Dendritic cell treated with granulocyte-macrophage colony-stimulating factor and Interleukin-4, amounts not matched to agents 40 ng/mL and 50 ng/mL, for 4 days (primary cell): ENCODE measurements around the gene RANBP3.

Source experiments
- H3K27ac Mint-ChIP-seq: one replicate; pipeline ENCODE4 v1.8.0; 2022; ENCODE audit warnings: mild to moderate bottlenecking, mixed read lengths
- H3K27me3 Mint-ChIP-seq: one replicate; pipeline ENCODE4 v1.8.0; 2022; ENCODE audit warnings: mild to moderate bottlenecking, mixed read lengths
- H3K36me3 Mint-ChIP-seq: one replicate; pipeline ENCODE4 v1.8.0; 2022; ENCODE audit warnings: low read depth, mixed read lengths
- H3K4me1 Mint-ChIP-seq: one replicate; pipeline ENCODE4 v1.8.0; 2022; ENCODE audit warnings: low read depth, mixed read lengths
- H3K4me3 Mint-ChIP-seq: one replicate; pipeline ENCODE4 v1.8.0; 2022; ENCODE audit warnings: mild to moderate bottlenecking, moderate library complexity, mixed read lengths
- H3K9me3 Mint-ChIP-seq: one replicate; pipeline ENCODE4 v1.8.0; 2022; ENCODE audit warnings: mixed read lengths
- intact Hi-C: fragments of 100-400 bp; cut with micrococcal nuclease; formaldehyde crosslinking; loops from one replicate; pipeline ENCODE4 v1.15.0; 2022

The RANBP3 gene

DNA sequence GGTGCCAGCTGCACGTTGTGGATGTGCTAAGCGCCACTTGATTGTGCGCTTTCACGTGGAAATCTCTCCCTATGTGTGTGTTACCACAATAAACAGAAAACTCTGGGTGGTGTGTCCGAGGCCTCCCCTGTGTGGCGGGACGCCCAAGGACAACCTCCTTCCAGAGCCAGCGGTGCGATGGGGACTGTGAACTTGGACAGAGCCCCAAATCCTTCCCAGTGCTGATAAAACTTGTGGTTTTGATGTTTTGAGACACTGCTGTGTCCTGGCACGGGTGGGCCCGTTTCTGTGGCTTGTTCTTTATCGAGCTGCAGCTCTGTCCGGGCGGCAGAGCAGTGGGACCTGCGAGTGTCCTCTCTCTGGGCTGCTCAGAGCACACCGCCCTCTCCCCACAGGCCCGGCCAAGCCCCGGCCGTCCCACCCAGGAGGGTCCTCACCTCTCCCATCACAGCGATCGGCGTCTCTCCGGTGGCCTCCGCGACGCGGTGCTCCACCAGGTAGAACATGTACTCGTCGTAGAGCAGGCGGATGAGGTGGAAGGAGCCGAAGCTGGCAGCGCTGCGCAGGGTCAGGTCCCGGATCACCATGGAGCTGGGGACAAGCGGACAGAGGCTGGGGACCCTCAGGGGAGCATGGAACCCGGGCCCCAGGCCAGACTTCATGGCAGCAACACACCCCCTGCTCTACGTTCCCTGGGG lies 18.8 kb upstream of the RANBP3 start:
- no peak overlapping the region for H3K4me3 Mint-ChIP-seq
- no peak overlapping the region for H3K27ac Mint-ChIP-seq
- no peaks in the 10 kb centered on the region for H3K27me3 Mint-ChIP-seq
- intact Hi-C loops, result no loop called here
- H3K4me1 Mint-ChIP-seq, result no peaks in the 10 kb centered on the region
- no peaks in the 10 kb centered on the region for H3K9me3 Mint-ChIP-seq
- H3K36me3 Mint-ChIP-seq, result peaks cover 70% of the 10 kb centered on the region

DNA sequence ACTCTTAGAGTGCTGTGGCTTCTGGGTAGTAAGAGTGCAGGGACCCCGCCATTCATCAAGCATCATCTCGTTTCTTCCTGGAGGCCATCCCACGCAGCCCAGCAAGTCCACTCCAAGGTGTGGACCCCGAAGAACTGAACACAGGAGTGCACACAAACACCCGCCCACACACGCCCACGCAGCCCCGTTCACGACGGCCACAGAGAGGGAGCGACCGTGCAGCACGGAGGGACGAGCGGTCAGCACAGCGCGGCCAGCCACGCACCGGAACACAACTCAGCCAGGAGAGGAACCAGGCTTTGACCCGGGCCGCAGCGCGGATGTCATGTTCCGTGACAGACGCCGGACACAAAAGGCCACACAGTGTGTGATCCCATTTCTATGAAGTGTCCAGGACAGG lies 18.2 kb upstream of the RANBP3 start:
- no peaks in the 10 kb centered on the region for H3K9me3 Mint-ChIP-seq
- H3K36me3 Mint-ChIP-seq, result peaks cover 63% of the 10 kb centered on the region
- no peak overlapping the region for H3K4me3 Mint-ChIP-seq
- H3K27ac Mint-ChIP-seq, result no peak overlapping the region
- intact Hi-C loops, result no loop called here
- no peaks in the 10 kb centered on the region for H3K4me1 Mint-ChIP-seq
- H3K27me3 Mint-ChIP-seq, result no peaks in the 10 kb centered on the region

DNA sequence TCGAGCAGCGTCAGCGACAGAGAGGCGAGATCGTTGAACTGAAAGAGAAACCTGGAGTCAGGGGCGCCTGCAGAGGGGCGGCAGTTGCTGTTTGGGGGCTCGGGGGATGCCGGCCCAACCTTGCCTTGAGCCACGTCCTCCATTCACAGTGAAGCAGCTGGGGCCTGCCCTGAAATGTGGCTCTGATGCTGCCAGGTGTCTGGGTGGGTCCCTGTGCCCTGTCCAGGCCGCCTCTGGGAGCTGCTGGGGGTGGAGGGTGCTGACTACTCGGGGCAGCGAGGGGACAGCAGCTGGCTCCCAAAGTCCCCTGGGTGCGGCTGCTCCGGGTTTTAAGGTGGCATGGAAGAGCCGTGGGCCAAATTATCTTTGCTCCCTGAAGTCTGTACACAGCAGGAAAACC lies 17.7 kb upstream of the RANBP3 start:
- intact Hi-C loops, result no loop called here
- no peaks in the 10 kb centered on the region for H3K9me3 Mint-ChIP-seq
- no peaks in the 10 kb centered on the region for H3K27me3 Mint-ChIP-seq
- H3K27ac Mint-ChIP-seq, result no peak overlapping the region
- peaks cover 1% of the 10 kb centered on the region for H3K4me1 Mint-ChIP-seq
- H3K4me3 Mint-ChIP-seq, result no peak overlapping the region
- peaks cover 58% of the 10 kb centered on the region for H3K36me3 Mint-ChIP-seq

DNA sequence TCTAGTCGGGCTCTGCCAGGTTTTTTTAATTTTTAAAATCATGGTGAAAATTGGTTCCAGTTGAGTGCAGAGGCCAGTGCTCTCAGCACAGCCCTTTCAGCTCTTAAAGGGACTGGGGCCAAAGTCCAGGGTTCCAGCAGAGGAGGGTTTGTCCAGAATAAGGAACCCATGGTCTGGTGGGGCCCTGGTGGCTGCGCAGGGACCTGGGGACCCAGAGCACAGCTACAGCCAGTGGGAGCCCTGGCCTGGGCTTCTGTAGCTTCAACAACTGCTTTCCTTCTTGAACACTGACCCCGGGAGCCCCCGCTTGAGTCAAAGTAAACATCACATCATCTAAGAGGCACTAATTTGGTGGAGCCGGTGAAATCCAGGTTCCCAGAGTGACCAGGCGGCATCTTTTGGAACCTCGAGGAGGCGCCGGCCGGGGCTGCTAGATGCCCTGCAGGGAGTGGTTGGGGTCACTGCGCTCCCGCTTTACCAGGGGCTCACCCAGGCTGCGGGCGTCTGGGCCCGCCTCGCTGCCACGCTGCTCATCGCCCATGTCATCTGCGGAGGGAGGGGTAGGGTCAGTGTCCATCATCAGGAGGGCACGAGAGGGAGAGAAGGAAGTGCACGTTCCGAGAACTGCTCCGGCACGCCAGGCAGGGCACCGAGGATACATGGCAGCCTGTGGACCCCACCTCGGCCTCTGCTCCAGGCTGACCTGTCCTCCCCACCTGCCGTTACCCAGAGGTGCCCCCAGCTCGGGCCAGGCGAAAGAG lies 16.6 kb upstream of the RANBP3 start:
- Mint-ChIP-seq H3K27ac (no peak overlapping the region), H3K9me3 (no peaks in the 10 kb centered on the region), H3K4me3 (no peak overlapping the region), H3K4me1 (peaks cover 8% of the 10 kb centered on the region), H3K27me3 (no peaks in the 10 kb centered on the region), H3K36me3 (peaks cover 49% of the 10 kb centered on the region)
- intact Hi-C loops, result no loop called here

DNA sequence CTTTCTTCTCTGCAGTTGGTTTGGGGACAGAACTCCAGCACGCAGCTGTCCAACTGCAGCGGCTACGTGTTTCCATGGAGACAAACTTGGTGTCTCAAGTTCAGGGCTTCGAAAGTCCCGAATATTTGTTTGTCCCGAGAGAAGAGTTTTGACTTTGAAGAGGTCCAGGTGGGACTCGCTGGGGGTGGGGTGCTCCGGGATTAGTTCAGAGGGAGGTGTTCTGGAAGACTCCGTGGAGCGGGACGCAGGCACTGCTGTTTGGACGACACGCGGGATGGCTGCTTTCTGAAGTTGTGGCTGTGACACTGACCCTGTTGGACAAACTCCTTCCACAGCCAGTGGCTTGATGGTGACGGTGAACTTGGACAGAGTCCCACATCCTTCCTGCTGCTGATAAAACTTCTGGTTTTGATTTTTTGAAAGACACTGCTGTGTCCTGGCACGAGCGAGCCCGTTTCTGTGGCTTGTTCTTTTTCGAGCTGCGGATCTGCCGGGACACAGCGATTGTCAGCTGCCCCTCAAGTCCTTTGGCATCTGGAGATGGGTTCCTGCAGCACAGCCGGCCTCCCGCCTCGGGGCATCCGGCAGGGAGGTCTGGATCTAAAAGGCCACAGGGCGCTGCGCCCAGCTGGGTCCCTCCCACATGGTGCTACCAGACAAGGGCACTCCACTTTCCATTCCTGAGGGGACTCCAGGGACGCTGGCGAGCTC lies 15.9 kb upstream of the RANBP3 start:
- intact Hi-C loops, result no loop called here
- Mint-ChIP-seq H3K27ac (no peak overlapping the region), H3K9me3 (no peaks in the 10 kb centered on the region), H3K36me3 (peaks cover 42% of the 10 kb centered on the region), H3K4me1 (peaks cover 10% of the 10 kb centered on the region), H3K4me3 (no peak overlapping the region), H3K27me3 (no peaks in the 10 kb centered on the region)

DNA sequence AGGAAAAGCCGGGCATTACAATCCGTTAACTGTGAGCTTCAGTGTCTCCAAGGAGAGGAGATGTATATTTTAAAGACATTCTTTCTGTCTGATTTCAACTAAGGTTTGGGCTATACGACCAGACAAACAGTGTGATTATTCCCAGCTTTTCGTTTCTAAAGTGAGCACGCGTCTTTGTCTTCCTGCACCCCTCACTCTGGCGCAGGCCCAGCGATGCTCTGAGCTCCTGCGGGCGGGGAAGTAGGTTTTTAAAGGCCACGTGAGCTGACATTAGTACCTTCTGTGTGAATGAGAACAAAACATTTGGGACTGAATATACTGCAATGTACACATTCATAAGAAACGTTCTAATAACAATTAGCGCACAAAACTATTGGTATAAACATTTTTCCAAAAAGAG lies 15.3 kb upstream of the RANBP3 start:
- Mint-ChIP-seq H3K4me1 (peaks cover 15% of the 10 kb centered on the region), H3K27ac (no peak overlapping the region), H3K36me3 (peaks cover 42% of the 10 kb centered on the region), H3K4me3 (no peak overlapping the region), H3K27me3 (no peaks in the 10 kb centered on the region), H3K9me3 (no peaks in the 10 kb centered on the region)
- intact Hi-C loops, result no loop called here

DNA sequence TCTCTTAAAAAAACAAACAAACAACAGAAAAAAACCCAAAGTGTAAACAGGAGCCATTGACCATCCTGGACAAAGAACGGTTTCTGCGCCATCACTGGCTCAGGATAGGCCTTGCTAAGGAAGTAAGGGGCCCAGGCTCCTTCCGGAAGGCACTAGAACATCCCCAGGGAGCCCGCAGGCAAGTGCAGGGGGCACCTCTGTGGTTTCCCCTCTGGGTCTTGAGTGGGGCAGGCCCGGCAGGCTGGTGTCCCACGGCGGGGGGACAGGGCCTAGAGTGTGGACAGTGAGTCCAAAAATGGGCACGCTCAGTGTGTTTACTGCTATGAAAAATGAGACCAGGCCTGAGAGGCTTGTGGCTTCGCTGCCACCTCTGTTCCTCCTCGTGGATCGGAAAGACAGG lies 14.8 kb upstream of the RANBP3 start:
- peaks cover 42% of the 10 kb centered on the region for H3K36me3 Mint-ChIP-seq
- no peak overlapping the region for H3K4me3 Mint-ChIP-seq
- no peaks in the 10 kb centered on the region for H3K9me3 Mint-ChIP-seq
- intact Hi-C loops, result no loop called here
- H3K27ac Mint-ChIP-seq, result no peak overlapping the region
- no peaks in the 10 kb centered on the region for H3K27me3 Mint-ChIP-seq
- peaks cover 16% of the 10 kb centered on the region for H3K4me1 Mint-ChIP-seq

DNA sequence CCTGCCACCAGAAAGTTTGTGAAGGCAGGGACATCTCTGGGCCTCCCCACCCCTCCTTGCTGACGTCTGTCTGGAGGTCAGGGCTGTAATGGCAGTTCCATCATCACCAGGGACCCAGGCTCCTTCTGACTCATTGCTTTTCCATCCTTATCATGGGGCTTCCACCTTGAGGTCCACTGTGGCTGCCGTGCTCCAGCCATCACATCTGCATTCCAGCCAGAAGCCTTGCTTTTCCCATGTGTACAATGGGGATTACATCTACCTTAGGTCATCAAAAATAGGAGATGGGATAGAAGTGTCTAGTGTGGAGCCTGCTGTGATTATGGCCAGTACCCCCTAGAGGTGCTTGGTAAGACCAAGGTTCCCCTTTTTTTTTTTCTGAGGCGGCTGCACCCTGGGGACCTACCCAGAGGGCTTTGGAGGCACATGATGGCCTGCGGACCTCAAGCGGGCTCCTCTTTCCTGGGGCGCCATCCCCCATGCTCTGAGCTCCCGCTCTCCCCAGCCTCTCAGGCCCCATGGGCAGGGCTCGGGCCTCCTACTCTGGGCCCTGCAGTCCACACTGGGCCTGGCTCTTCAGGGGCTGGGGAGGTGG lies 13.4 kb upstream of the RANBP3 start:
- H3K4me1 Mint-ChIP-seq, result peaks cover 25% of the 10 kb centered on the region
- H3K9me3 Mint-ChIP-seq, result no peaks in the 10 kb centered on the region
- intact Hi-C loops, result no loop called here
- H3K27ac Mint-ChIP-seq, result no peak overlapping the region
- H3K27me3 Mint-ChIP-seq, result no peaks in the 10 kb centered on the region
- H3K4me3 Mint-ChIP-seq, result no peak overlapping the region
- H3K36me3 Mint-ChIP-seq, result peaks cover 29% of the 10 kb centered on the region

DNA sequence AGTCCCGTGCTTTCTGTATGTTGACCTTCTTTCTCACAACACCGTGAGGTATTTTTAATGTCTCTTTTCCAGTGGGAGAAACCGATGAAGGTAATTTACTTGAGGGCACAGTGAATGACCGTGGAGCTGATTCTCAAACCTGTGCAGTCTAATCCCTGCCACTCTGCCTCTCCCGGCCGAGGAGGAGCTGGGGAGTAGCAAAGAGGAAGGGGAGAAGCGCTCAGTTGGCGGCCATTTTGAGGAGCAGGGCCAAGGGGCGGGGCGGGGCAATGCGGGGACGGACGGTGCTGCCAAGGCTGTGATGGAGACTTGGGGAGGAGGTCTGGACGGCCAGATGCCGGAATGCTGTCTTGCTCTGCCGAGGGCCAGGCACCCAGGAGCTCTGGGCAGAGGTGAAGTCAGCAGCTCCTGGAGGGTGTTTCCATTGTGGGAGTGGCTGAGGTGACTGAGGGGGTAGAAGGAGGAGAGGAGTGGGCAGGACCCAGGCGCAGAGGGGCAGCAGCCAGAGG lies 12.4 kb upstream of the RANBP3 start:
- peak overlapping the region; percentile 52 for H3K27ac Mint-ChIP-seq
- no peaks in the 10 kb centered on the region for H3K9me3 Mint-ChIP-seq
- peaks cover 25% of the 10 kb centered on the region for H3K4me1 Mint-ChIP-seq
- intact Hi-C loops, result no loop called here
- H3K36me3 Mint-ChIP-seq, result peaks cover 19% of the 10 kb centered on the region
- H3K27me3 Mint-ChIP-seq, result no peaks in the 10 kb centered on the region
- peak overlapping the region; percentile 75 for H3K4me3 Mint-ChIP-seq

DNA sequence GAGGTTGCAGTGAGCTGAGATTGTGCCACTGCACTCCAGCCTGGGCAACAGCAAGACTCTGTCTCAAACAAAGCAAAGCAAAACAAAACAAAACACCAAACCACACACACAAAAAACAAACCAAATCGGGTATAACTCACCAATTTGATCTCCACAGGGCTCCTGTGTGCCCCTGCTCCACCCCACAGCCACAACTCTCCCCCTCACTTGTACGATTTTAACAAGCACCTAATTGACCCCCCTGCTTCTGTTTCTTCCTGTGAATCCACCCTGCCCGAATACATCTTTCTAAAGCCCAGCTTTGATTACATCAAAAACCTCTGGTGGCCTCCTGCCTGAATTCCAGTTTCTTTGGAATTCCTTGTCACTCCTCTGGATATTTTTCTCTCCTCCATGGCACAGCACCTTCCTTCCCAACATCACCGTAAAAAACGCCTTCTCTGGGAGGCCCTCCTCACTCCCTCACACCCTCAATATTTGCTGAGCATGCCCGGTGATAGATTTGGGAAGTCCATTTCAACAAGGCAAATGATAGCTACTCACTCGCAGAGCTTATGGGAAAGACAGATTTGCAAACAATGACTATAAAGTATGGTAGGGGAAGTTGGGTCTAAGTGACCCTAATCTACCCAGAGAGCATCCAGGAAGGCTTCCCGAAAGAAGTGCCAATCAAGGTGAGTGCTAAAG lies 11.6 kb upstream of the RANBP3 start:
- Mint-ChIP-seq H3K4me1 (peaks cover 26% of the 10 kb centered on the region), H3K27me3 (no peaks in the 10 kb centered on the region), H3K27ac (no peak overlapping the region), H3K36me3 (peaks cover 12% of the 10 kb centered on the region), H3K4me3 (no peak overlapping the region), H3K9me3 (no peaks in the 10 kb centered on the region)
- intact Hi-C loops, result no loop called here

DNA sequence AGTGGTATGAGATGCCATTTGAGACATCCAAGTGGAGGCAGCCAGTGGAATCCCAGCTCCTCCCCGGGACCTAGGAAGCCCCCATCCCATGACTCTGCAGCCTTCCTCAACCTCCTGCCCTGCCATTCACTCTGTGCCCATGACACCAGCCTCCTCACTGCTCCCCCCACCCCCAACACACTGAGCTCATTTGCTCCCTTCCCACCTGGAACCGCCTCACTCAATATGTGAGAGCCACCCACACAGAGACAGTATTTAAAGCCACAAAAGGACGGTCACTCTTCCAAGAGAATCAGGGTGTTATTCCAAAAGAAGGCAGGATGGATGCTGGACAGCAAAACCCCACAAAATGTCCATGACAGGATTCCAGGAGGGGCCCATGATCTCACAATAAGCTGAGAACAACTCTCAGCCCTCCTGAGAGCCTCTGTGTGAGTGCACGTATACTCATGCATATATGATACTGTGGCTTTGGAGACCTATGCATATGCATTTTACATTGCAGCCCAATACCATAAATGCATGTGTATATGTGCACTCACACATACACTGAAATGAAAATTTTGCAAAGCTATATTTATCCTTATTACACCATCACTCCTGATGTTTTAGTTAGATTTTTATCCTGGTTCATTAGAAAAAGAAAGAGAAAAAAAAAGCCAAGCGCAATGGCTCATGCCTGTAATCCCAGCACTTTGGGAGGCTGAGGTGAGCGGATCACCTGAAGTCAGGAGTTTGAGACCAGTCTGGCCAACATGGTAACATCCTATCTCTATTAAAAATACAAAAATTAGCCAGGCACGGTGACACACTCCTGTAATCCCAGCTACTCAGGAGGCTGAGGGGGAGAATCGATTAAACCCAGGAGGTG lies 10.8 kb upstream of the RANBP3 start:
- no peaks in the 10 kb centered on the region for H3K9me3 Mint-ChIP-seq
- peaks cover 5% of the 10 kb centered on the region for H3K36me3 Mint-ChIP-seq
- H3K27ac Mint-ChIP-seq, result no peak overlapping the region
- H3K4me1 Mint-ChIP-seq, result peaks cover 31% of the 10 kb centered on the region
- no peaks in the 10 kb centered on the region for H3K27me3 Mint-ChIP-seq
- intact Hi-C loops, result no loop called here
- H3K4me3 Mint-ChIP-seq, result no peak overlapping the region

DNA sequence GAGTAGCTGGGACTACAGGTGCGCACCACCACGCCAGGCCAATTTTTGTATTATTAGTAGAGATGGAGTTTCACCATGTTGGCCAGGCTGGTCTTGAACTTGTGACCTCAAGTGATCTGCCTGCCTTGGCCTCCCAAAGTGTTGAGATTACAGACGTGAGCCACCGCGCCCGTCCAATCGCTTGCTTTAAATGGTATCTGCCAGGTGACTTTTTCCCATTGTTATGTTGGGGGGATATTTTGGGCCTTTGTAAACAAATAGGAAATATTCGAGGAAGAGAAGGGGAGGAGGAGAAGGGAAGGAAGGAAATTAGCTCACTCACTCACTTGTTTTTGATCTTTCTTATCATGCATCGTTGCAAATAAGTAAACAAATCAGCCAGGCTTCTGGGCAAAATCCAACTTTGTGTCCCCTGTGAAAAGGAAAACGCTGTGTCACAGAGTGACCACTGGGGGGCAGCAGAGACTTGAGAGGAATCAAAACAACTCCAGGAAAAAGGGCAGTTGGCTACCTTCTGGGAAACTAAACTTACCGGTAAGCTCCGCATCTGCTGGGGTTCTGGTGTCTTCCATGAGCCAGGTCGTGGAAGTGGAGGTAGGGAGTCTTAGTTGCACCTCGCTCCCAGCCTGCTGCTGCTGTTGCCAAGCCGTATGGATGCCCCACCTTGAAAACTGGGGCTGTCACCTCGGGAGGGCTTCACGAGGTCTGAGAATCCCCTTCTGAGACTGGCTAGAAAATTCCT lies 9.3 kb upstream of the RANBP3 start:
- intact Hi-C loops, result loop anchor here (2.0 kb wide), 1 partner anchor 36 kb away; no protein-coding TSS in a partner anchor
- H3K9me3 Mint-ChIP-seq, result no peaks in the 10 kb centered on the region
- no peaks in the 10 kb centered on the region for H3K36me3 Mint-ChIP-seq
- H3K4me3 Mint-ChIP-seq, result peak overlapping the region; percentile 75
- H3K27me3 Mint-ChIP-seq, result no peaks in the 10 kb centered on the region
- H3K27ac Mint-ChIP-seq, result peak overlapping the region; percentile 68
- H3K4me1 Mint-ChIP-seq, result peaks cover 31% of the 10 kb centered on the region
